ENCODE results near the gene HCN4. TPM values are rescaled to one million over a fixed set of nuclear protein-coding genes. Genes with fewer than 3 reads are reported as not detected.

HCN4 gene
- total RNA-seq, 2 donors from 2014 or later: not detected

DNA sequence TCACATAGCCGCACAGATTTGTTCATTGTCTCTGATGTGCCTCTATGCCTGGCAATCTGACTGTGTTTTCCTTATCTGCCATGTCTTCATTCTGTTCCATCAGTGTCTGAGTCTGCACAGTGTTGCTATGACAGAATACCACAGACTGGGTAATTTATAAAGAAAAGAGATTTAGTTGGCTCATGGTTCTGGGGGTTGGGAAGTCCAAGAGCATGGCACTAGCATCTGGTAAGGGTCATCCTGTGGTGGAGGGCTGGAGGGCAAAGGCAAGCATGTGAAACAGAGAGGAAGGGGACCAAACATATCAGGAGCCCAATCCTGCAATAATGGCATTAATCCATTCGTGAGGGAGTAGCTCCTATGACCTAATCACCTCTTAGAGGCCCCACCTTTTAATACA is 11.9 kb upstream of the HCN4 start:
- Histone ChIP-seq H3K4me3 (no peak overlapping the region), H3K27me3 (replicated peaks; ENCODE audit: insufficient read depth) (no peaks in the 10 kb centered on the region), H3K9me3 (no peaks in the 10 kb centered on the region), H3K27ac (no peak overlapping the region), H3K4me1 (ENCODE audit: control insufficient read depth in 1 of 2, low read depth in 2 of 2) (no peaks in the 10 kb centered on the region), H3K36me3 (no peaks in the 10 kb centered on the region)
- no peak for ATAC-seq (ENCODE audit: insufficient number of reproducible peaks, low FRiP score, low read depth)
- TF ChIP-seq, protein P1, sequence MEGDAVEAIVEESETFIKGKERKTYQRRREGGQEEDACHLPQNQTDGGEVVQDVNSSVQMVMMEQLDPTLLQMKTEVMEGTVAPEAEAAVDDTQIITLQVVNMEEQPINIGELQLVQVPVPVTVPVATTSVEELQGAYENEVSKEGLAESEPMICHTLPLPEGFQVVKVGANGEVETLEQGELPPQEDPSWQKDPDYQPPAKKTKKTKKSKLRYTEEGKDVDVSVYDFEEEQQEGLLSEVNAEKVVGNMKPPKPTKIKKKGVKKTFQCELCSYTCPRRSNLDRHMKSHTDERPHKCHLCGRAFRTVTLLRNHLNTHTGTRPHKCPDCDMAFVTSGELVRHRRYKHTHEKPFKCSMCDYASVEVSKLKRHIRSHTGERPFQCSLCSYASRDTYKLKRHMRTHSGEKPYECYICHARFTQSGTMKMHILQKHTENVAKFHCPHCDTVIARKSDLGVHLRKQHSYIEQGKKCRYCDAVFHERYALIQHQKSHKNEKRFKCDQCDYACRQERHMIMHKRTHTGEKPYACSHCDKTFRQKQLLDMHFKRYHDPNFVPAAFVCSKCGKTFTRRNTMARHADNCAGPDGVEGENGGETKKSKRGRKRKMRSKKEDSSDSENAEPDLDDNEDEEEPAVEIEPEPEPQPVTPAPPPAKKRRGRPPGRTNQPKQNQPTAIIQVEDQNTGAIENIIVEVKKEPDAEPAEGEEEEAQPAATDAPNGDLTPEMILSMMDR (IDR thresholded peaks at IDR 0.05): no peak
- no peak for DNase-seq (ENCODE audit: low spot score)

DNA sequence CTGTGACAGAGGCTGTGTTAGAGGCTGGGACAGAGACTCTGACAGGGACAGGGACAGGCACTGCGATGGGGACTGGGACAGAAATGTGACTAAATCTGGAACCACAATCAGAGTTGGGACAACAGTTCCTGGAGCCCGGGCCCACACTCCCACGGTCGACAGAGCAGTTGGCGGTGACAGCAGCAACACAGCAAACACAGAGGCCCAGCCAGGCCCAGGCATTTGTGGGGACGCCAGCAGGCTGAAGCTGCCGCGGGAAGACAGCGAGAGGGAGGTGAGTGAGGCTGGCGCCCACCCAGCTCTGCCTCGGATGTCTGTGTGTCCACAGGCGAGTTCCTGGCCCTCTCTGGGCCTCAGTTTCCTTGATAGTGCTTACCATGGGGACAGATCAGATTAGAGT is 9.3 kb upstream of the HCN4 start:
- Histone ChIP-seq H3K36me3 (no peaks in the 10 kb centered on the region), H3K9me3 (no peaks in the 10 kb centered on the region), H3K27me3 (replicated peaks; ENCODE audit: insufficient read depth) (no peaks in the 10 kb centered on the region), H3K27ac (no peak overlapping the region), H3K4me1 (ENCODE audit: control insufficient read depth in 1 of 2, low read depth in 2 of 2) (no peaks in the 10 kb centered on the region), H3K4me3 (no peak overlapping the region)
- TF ChIP-seq, protein P1 (IDR thresholded peaks at IDR 0.05): no peak
- ATAC-seq (ENCODE audit: insufficient number of reproducible peaks, low FRiP score, low read depth) (no peak), DNase-seq (ENCODE audit: low spot score) (no peak)

DNA sequence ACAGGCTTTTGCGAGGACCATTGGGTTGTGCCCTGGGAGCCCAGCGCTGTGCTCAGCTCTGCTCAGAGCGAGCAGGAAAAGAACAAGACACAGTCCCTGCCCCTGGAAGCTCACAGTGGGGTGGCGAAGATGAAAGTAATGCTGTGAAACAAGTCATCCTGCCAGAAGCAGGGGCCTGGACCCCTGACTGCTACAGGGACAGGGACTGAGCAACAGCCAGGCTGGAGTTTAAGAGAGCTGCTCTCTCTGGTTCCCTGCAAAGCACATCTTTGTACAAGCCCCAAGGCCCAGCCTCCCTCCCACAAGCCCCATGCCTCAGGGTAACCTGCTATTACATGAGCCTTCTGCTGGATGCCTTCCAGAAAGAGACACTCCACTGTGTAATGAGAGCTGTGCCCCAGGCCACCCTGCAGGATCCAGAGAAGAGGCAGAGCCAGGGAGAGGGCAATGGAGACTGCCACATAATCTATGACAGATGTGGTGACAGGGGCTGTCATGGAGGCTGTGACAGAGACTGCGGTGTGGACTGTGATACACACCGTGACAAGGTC is 7.1 kb upstream of the HCN4 start:
- H3K27me3 ChIP-seq (replicated peaks; ENCODE audit: insufficient read depth): no peaks in the 10 kb centered on the region
- no peaks in the 10 kb centered on the region for H3K9me3 ChIP-seq
- ATAC-seq (ENCODE audit: insufficient number of reproducible peaks, low FRiP score, low read depth): no peak
- H3K27ac ChIP-seq: no peak overlapping the region
- TF ChIP-seq, protein P1 (IDR thresholded peaks at IDR 0.05): no peak
- H3K36me3 ChIP-seq: no peaks in the 10 kb centered on the region
- no peaks in the 10 kb centered on the region for H3K4me1 ChIP-seq (ENCODE audit: control insufficient read depth in 1 of 2, low read depth in 2 of 2)
- no peak for DNase-seq (ENCODE audit: low spot score)
- H3K4me3 ChIP-seq: no peak overlapping the region

DNA sequence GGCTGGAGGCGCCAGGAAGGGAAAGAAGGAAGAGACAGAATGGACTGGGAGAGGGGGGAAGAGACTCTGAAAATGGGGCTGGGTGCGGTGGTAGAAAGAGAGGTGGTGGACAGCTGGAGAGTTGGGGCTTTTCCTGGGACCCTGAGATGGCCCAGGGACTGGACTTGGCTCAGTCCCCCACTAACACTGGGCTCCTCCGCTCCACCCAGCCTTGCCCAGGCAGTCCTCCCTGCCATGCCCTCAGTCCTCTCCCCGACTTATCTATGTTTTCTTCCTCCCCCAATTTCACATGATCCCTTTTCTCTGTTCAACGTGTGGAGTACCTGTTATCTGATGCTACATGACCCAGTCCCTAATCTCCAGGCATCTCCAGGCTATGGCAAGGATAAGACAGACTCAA is 6.3 kb upstream of the HCN4 start:
- Histone ChIP-seq H3K9me3 (no peaks in the 10 kb centered on the region), H3K27ac (no peak overlapping the region), H3K27me3 (replicated peaks; ENCODE audit: insufficient read depth) (peaks cover 2% of the 10 kb centered on the region), H3K36me3 (no peaks in the 10 kb centered on the region), H3K4me3 (no peak overlapping the region), H3K4me1 (ENCODE audit: control insufficient read depth in 1 of 2, low read depth in 2 of 2) (no peaks in the 10 kb centered on the region)
- ATAC-seq (ENCODE audit: insufficient number of reproducible peaks, low FRiP score, low read depth): no peak
- TF ChIP-seq, protein P1 (IDR thresholded peaks at IDR 0.05): no peak
- no peak for DNase-seq (ENCODE audit: low spot score)

DNA sequence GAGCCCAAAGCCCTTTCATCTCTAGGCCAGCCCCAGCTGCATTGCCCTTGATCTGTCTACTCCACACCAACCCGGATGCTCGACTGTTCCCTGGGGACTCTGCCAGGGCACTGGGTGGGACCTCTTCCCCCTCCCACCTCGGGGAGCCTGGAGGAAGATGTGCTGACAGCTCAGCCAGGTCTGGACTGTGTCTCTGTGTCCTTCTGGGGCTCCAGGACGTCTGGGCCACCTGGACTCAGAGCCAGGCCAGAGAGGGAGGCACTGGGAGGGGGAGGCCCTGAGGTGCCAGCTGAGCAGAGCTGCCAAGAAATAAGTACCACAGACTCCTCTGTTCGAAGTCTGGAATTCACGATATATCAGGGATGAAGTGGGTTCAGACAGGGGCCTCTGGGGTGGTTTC is 5.8 kb upstream of the HCN4 start:
- TF ChIP-seq, protein P1 (IDR thresholded peaks at IDR 0.05): no peak
- DNase-seq (ENCODE audit: low spot score) (no peak), ATAC-seq (ENCODE audit: insufficient number of reproducible peaks, low FRiP score, low read depth) (no peak)
- no peaks in the 10 kb centered on the region for H3K36me3 ChIP-seq
- H3K9me3 ChIP-seq: no peaks in the 10 kb centered on the region
- H3K27me3 ChIP-seq (replicated peaks; ENCODE audit: insufficient read depth): peaks cover 3% of the 10 kb centered on the region
- no peak overlapping the region for H3K4me3 ChIP-seq
- H3K4me1 ChIP-seq (ENCODE audit: control insufficient read depth in 1 of 2, low read depth in 2 of 2): no peaks in the 10 kb centered on the region
- no peak overlapping the region for H3K27ac ChIP-seq
